GM19043 (cell line): ENCODE measurements around the gene CCDC186.
"Not testable (repeated sequence)": the region's sequence is repeated elsewhere in the genome, so short reads cannot be mapped to it uniquely, and the experiment has no call there.

ENCODE experiments used
- ATAC-seq: cut with Tn5 transposase; IDR thresholded peaks from one replicate; pipeline ENCODE4 v1.9.1; 2021; ENCODE audit warnings: low read depth; ENCODE audit not compliant: unreplicated experiment

The CCDC186 gene

GRCh38 chr10:114175667-114176066 is 1.7 kb upstream of the CCDC186 start:
- ATAC-seq = no peak

DNA sequence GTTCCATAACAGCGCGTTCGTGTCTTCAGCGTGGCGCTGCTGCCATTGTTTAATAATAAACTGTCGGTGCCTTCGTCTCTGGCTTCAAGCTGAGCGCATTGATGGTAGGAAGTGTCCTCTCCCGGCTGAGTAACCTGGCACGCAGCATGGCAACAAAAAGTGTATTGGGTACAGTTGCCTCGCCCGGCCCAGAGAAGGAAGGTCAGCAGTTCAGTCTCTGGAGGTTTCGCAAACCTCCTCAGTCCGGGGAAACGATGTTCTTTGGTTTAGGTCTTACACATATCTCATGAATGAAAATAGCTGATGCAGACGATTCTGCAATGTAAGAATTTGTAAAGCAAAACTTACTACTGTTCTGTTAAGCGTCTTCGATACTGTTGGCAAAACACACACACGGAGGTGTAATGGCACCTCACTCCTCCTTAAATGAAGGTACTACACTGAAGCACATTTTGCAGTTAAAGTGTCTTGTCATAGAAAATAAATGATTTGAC is 739 bp upstream of the CCDC186 start:
- peak; percentile 3 for ATAC-seq

- peak; percentile 1 for ATAC-seq
These were observed 441 bp downstream of the CCDC186 start for GRCh38 chr10:114173603-114173920.

DNA sequence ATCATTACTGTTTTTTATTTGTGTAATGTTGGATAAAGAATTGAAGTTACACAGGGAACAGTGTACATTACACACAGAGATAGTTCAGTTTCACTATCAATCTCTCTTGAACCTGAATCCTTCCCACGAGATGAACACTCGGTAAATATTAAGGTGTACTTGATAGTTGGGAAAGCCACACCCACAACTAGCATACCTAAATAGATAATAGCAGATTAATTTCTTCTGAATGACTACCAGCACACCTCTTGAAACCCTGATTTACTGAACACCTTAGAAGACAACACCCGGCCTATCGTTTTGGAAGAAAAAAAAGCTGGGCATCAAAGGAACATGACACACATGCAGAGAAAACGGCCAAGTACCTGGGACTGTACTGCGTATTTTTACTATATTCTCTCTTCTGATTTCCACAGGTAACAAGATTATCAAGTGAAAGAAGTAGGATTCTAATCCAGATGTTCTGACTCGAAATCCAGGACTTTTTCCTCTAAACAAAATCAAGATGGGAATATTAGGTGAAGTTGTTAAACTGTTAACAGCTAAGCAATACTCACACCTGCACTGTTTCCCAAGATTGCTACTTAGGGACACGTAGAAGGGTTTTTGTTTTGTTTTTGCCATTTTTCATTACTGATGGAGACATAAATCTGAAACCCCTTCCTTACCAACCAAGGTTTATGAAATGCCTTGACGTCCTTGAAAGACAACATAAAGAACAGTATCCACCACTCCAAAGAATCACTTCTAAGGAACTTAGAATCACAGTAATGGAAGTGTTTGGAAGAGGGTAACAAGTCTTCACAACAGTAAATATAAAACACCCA is 1.0 kb downstream of the CCDC186 start:
- ATAC-seq = no peak

- ATAC-seq = no peak
These were observed 1.8 kb downstream of the CCDC186 start for GRCh38 chr10:114172216-114172615.

GRCh38 chr10:114168450-114169009 is 5.5 kb downstream of the CCDC186 start:
- ATAC-seq = no peak

DNA sequence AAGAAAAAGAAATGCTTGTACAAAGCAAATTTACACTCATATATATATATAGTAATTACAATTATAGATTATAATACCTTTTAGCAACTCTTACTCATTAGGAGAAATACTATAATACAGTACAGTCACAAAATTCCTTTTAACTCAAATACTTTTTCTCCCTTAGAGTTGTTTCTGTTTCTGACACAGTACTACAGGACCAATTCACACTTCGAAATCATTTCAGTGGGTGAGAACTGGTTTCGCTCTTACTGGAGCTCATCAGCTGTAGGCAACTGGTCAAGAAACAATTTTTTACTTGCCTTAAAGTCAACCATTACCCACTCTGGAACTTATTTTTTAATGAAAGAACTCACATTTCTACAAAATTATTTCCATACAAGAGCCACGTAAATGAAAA is 6.0 kb downstream of the CCDC186 start:
- ATAC-seq = no peak

GRCh38 chr10:114166494-114166893 is 7.5 kb downstream of the CCDC186 start:
- ATAC-seq = no peak

GRCh38 chr10:114166043-114166442 is 8.0 kb downstream of the CCDC186 start:
- ATAC-seq = no peak

DNA sequence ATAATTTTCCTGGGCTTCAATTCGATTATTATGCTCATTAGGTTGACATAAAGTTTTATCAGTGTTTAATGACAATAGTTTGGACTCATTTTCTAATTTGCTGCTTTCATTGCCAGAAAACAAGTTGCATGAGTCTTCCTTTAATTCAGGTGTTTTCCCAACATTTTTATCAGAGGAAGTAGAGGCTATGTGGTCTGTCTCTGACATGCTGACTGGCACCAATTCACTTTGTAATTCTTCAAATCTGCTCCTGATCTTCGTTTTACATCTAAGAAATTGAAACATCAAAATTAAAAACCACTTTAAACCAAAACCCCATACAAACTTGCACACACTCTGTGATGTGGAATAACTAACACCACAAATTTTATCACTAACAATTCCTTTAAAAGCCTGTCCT is 10.9 kb downstream of the CCDC186 start:
- ATAC-seq = no peak

DNA sequence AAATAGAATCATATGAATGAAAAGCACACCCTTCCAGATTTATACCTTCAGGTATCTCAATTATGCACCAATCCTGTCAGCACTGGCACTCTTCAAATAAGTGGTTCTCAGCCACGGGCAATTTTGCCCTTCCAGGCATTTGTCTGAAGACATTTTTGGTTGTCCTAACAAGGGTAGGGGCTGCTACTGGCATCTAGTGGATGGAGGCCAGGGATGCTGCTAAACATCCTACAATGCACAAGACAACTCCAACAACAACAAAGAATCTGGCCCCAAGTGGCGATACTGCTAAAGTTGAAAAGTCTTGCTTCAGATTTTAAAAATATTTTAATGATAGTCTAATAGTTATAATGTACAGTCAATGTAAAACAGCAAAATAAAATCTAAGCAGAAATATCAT is 16.1 kb downstream of the CCDC186 start:
- no peak for ATAC-seq

- ATAC-seq = no peak
These were observed 22.1 kb downstream of the CCDC186 start for GRCh38 chr10:114151892-114152291.

GRCh38 chr10:114151486-114151885 is 22.5 kb downstream of the CCDC186 start:
- ATAC-seq = no peak

DNA sequence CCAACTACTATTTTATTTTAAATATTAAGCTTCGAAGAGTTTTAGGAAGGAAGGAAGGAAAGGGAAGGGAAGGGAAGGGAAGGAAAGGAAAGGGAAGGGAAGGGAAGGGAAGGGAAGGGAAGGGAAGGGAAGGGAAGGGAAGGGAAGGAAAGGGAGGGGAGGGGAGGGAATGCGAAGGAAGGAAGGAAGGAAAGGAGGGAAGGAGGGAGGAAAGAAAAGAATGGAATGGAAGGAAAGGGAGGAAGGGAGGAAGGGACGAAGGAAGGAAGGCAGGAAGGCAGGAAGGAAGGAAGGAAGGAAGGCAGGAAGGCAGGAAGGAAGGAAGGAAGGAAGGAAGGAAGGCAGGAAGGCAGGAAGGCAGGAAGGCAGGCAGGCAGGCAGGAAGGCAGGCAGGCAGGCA is 24.5 kb downstream of the CCDC186 start:
- not testable (repeated sequence) for ATAC-seq

DNA sequence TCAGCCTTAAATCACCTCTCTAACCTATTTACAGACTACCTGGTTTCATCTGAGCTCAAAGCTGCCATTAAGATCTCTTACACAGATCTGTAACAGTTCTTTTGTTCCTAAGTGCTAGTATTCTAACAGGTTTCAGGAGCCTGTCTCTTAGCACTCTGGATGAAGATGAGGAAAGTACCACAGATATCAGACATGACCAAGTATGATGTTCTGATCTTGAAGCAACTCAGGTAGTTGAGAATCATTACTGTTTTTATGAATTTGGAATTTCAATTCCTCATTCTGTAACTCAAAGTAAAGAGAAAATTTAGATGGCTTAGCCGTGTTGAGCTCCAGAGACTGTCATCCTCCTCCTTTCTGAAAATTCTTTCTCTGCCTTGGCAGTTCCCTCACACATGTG is 30.8 kb downstream of the CCDC186 start:
- no peak for ATAC-seq

GRCh38 chr10:114142018-114142417 is 32.0 kb downstream of the CCDC186 start:
- no peak for ATAC-seq

DNA sequence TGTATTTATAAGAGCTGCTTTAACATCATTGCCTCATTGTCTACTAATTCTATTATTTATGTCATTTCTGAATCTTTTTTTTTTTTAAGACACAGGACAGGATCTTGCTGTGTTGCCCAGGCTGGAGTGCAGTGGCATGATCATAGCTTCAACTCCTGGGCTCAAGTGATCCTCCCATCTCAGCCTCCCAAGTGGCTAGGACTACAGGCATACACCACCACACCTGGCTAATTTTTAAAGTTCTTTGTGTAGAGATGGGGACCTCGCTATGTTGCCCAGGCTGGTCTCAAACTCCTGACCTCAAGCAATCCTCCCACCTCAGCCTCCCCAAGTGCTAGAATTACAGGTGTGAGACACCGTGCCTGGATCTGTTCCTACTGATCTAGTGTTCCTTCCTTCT is 33.2 kb downstream of the CCDC186 start:
- not testable (repeated sequence) for ATAC-seq

DNA sequence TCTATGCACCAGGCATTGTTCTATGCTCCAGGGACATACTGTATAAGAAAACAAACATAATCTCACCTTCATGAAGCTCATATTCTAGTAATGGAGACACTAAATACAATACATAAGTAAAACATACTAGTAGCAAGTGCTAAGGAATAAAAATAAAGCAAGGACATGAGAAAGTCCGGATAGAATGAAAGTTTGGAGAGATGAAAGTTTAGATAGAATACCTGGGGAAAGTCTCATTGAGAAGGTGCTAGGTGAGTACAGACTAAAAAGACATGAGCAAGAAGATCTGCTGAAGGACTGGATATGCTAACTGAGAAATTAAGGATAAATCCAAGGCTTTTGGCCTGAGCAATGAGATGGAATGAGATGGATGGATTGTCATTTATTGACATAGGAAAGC is 34.0 kb downstream of the CCDC186 start:
- ATAC-seq = no peak

DNA sequence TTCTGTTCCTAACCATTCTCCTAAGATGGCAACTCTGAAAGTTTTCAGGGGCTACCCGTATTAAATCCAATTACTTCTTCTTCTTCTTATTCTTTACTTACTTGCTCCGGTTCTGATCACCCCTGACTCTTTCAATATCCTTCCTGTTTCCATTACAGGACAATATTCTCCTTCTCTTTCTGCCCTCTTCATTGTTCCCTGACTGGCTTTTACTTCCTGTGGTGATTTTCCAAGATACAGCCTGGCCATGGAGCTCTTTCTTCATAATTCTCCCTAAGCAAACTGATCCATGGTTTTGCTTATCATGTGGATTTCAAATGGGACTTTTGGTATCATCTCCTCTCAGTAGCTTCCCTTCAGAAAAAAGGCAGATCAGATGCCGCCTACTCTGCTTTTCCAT is 35.4 kb downstream of the CCDC186 start:
- ATAC-seq = no peak

DNA sequence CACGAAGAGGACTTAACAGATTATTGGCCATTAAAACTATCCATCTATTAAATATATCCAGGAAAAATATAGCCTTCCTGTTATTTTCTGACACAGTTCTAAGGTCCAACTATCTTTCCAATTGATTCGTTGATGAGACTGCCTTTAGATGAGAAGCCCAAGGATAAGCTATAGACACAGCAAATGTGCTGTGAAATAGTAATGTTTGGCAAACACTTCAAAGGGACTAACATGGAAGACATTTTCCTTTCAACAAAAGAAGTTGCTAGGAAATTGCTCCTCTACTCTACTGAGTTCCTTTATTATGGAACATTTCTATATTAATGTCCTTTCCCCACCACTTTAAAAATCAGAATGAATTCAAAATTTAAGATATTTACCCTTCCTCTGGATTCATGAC is 38.5 kb downstream of the CCDC186 start:
- no peak for ATAC-seq

- peak; percentile 84 for ATAC-seq
These were observed 42.9 kb downstream of the CCDC186 start for GRCh38 chr10:114131094-114131493.

DNA sequence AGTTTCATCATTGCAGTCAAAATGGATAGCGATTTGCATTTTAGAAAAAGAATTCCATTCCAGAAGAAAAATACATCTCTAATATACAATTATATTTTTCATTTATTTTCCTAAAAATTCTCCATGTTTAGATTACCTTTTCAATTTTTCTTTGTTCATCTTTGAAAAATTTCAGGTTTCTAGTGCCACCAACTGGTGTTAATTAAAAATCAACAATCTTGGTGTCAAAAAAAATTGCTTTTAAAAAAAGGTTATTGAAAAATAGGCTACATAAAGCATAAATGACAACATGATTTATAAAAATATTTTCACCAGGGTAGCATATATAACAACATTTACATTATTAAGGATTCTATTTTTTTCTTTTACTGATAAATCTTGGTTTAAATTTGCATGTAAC is 53.0 kb downstream of the CCDC186 start:
- no peak for ATAC-seq
